Measurements from ENCODE around the gene PPP6C.

The PPP6C gene

GRCh38 chr9:125151730-125152129, 37.9 kb downstream of the PPP6C start:
- peaks cover 2% of the 10 kb centered on the region; the same call in 1 of the 2 replicates for H3F3A ChIP-seq (ENCODE audit: insufficient read depth, low read length)
- no peaks in the 10 kb centered on the region for H3K27me3 ChIP-seq (replicated peaks; ENCODE audit: insufficient read depth, low read length)
- H3K79me2 ChIP-seq (ENCODE audit: low read length), result no peaks in the 10 kb centered on the region
- no peak overlapping the region for H2AFZ ChIP-seq (ENCODE audit: low read length)
- H3K27ac ChIP-seq (ENCODE audit: low read length), result no peak overlapping the region
- H3K4me3 ChIP-seq (ENCODE audit: low read length), result no peak overlapping the region
- no peak for TF ChIP-seq EZH2 (optimal IDR thresholded peaks at IDR 0.05; ENCODE audit: low read depth, low read length)
- no peak for TF ChIP-seq CTCF (IDR thresholded peaks at IDR 0.05; ENCODE audit: low read length)
- TF ChIP-seq EZH2phosphoT487 (IDR thresholded peaks at IDR 0.05; ENCODE audit: low read length), result no peak
- no peaks in the 10 kb centered on the region for H3K9me2 ChIP-seq (replicated peaks; ENCODE audit: insufficient read depth, low read length)
- no peak overlapping the region for H3K9ac ChIP-seq (ENCODE audit: low read length)
- H3K4me2 ChIP-seq (ENCODE audit: low read depth, low read length), result no peak overlapping the region
- H4K20me1 ChIP-seq (ENCODE audit: insufficient read depth, low read length), result no peaks in the 10 kb centered on the region
- DNase-seq, result no peak
- peaks cover 4% of the 10 kb centered on the region; the same call in 1 of the 2 replicates for H3K36me3 ChIP-seq (replicated peaks; ENCODE audit: insufficient read depth, low read length)
- H3K9me3 ChIP-seq (replicated peaks; ENCODE audit: insufficient read depth, low read length), result no peaks in the 10 kb centered on the region
- H3K4me1 ChIP-seq (ENCODE audit: low read length), result peaks cover 11% of the 10 kb centered on the region

- no peak overlapping the region for H3K27ac ChIP-seq (ENCODE audit: low read length)
- H3F3A ChIP-seq (ENCODE audit: insufficient read depth, low read length), result peaks cover 5% of the 10 kb centered on the region
- peaks cover 4% of the 10 kb centered on the region; the same call in 1 of the 2 replicates for H3K36me3 ChIP-seq (replicated peaks; ENCODE audit: insufficient read depth, low read length)
- no peak overlapping the region for H3K4me3 ChIP-seq (ENCODE audit: low read length)
- H4K20me1 ChIP-seq (ENCODE audit: insufficient read depth, low read length), result no peaks in the 10 kb centered on the region
- no peak overlapping the region for H3K4me2 ChIP-seq (ENCODE audit: low read depth, low read length)
- DNase-seq, result no peak
- no peak overlapping the region for H2AFZ ChIP-seq (ENCODE audit: low read length)
- no peaks in the 10 kb centered on the region for H3K9me3 ChIP-seq (replicated peaks; ENCODE audit: insufficient read depth, low read length)
- H3K4me1 ChIP-seq (ENCODE audit: low read length), result peaks cover 21% of the 10 kb centered on the region
- H3K9ac ChIP-seq (ENCODE audit: low read length), result no peak overlapping the region
- no peaks in the 10 kb centered on the region for H3K27me3 ChIP-seq (replicated peaks; ENCODE audit: insufficient read depth, low read length)
- no peaks in the 10 kb centered on the region for H3K79me2 ChIP-seq (ENCODE audit: low read length)
- H3K9me2 ChIP-seq (replicated peaks; ENCODE audit: insufficient read depth, low read length), result no peaks in the 10 kb centered on the region
- TF ChIP-seq EZH2phosphoT487 (IDR thresholded peaks at IDR 0.05; ENCODE audit: low read length) (no peak), CTCF (IDR thresholded peaks at IDR 0.05; ENCODE audit: low read length) (no peak)
These were observed 39.0 kb downstream of the PPP6C start for GRCh38 chr9:125150349-125151245.

GRCh38 chr9:125147401-125147951, 42.1 kb downstream of the PPP6C start:
- H3K9ac ChIP-seq (ENCODE audit: low read length), result no peak overlapping the region
- TF ChIP-seq EZH2phosphoT487 (IDR thresholded peaks at IDR 0.05; ENCODE audit: low read length) (no peak), CTCF (IDR thresholded peaks at IDR 0.05; ENCODE audit: low read length) (no peak), EZH2 (optimal IDR thresholded peaks at IDR 0.05; ENCODE audit: low read depth, low read length) (no peak)
- H3K27ac ChIP-seq (ENCODE audit: low read length), result no peak overlapping the region; the same call in 1 of the 2 replicates
- no peaks in the 10 kb centered on the region for H3K9me2 ChIP-seq (replicated peaks; ENCODE audit: insufficient read depth, low read length)
- H3K4me3 ChIP-seq (ENCODE audit: low read length), result no peak overlapping the region
- H4K20me1 ChIP-seq (ENCODE audit: insufficient read depth, low read length), result no peaks in the 10 kb centered on the region
- H3K4me1 ChIP-seq (ENCODE audit: low read length), result peaks cover 35% of the 10 kb centered on the region
- H3K4me2 ChIP-seq (ENCODE audit: low read depth, low read length), result no peak overlapping the region
- no peak overlapping the region for H2AFZ ChIP-seq (ENCODE audit: low read length)
- no peaks in the 10 kb centered on the region for H3K79me2 ChIP-seq (ENCODE audit: low read length)
- H3K9me3 ChIP-seq (replicated peaks; ENCODE audit: insufficient read depth, low read length), result no peaks in the 10 kb centered on the region
- H3K27me3 ChIP-seq (replicated peaks; ENCODE audit: insufficient read depth, low read length), result no peaks in the 10 kb centered on the region
- no peaks in the 10 kb centered on the region for H3K36me3 ChIP-seq (replicated peaks; ENCODE audit: insufficient read depth, low read length)
- H3F3A ChIP-seq (ENCODE audit: insufficient read depth, low read length), result peaks cover 12% of the 10 kb centered on the region
- DNase-seq, result no peak

All from MM.1S (cell line).